Natural killer cell (primary cell): ENCODE data around the gene CDH12. TPM values are rescaled to one million over a fixed set of nuclear protein-coding genes. Genes with fewer than 3 reads are reported as not detected.
"Not testable (repeated sequence)": the region's sequence is repeated elsewhere in the genome, so short reads cannot be mapped to it uniquely, and the experiment has no call there.

Experiments used
- ATAC-seq, 3 donors: fragments of 150-1000 bp in 2 of 3; fragments of 200-7000 bp in 1 of 3; cut with Tn5 transposase; 1 replicate in 1 of 3; 2 replicates in 2 of 3; pipeline ENCODE4 v1.10.0; 2021; ENCODE audit warnings: mild to moderate bottlenecking in 2 of 3, moderate library complexity in 2 of 3
- DNase-seq, 2 donors: peaks; one replicate each; pipeline versions ENCODE4 v3.0.0 to v3.0.0-alpha.2; 2013 to 2021; ENCODE audit warnings: mixed read lengths in 1 of 2
- H3K27ac ChIP-seq: one replicate; pipeline ENCODE4 v1.5.1; 2013; ENCODE audit warnings: mild to moderate bottlenecking, low read length
- H3K27me3 ChIP-seq: one replicate; pipeline ENCODE4 v1.6.1; 2013; ENCODE audit warnings: low read length; ENCODE audit not compliant: control insufficient read depth, insufficient read depth
- H3K36me3 ChIP-seq: one replicate; pipeline ENCODE4 v1.6.1; 2013; ENCODE audit warnings: low read length; ENCODE audit not compliant: control insufficient read depth, insufficient read depth
- H3K4me1 ChIP-seq: one replicate; pipeline ENCODE4 v1.6.1; 2013; ENCODE audit warnings: low read length; ENCODE audit not compliant: control insufficient read depth, insufficient read depth
- H3K4me3 ChIP-seq: one replicate; pipeline ENCODE4 v1.5.1; 2013; ENCODE audit warnings: low read length
- H3K9me3 ChIP-seq: one replicate; pipeline ENCODE4 v1.6.1; 2013; ENCODE audit warnings: low read length; ENCODE audit not compliant: control insufficient read depth, insufficient read depth
- H3K27ac Mint-ChIP-seq, 2 donors: one replicate each; pipeline ENCODE4 v1.8.0; 2022; ENCODE audit warnings: mild to moderate bottlenecking in 2 of 2, mixed read lengths in 2 of 2, moderate library complexity in 1 of 2
- H3K27me3 Mint-ChIP-seq, 2 donors: one replicate each; pipeline ENCODE4 v1.8.0; 2022; ENCODE audit warnings: low read depth in 2 of 2, mixed read lengths in 2 of 2
- H3K36me3 Mint-ChIP-seq: one replicate; pipeline ENCODE4 v1.8.0; 2022; ENCODE audit warnings: mixed read lengths
- H3K4me1 Mint-ChIP-seq, 2 donors: one replicate each; pipeline ENCODE4 v1.8.0; 2022; ENCODE audit warnings: mixed read lengths in 2 of 2
- H3K4me3 Mint-ChIP-seq: one replicate; pipeline ENCODE4 v1.8.0; 2022; ENCODE audit warnings: mild to moderate bottlenecking, moderate library complexity, mixed read lengths
- H3K9me3 Mint-ChIP-seq, 2 donors: one replicate each; pipeline ENCODE4 v1.8.0; 2022; ENCODE audit warnings: mixed read lengths in 2 of 2
- WGBS: methylation state at CpG from one replicate; pipeline ENCODE4 v1.1.7; 2013; ENCODE audit warnings: missing lambda C conversion rate; ENCODE audit not compliant: insufficient coverage; 5-methylcytosine and 5-hydroxymethylcytosine counted together
- intact Hi-C: fragments of 100-400 bp; cut with micrococcal nuclease; formaldehyde crosslinking; loops from one replicate; pipeline ENCODE4 v1.14.2; 2022
- total RNA-seq, 4 donors: library from RNA; stranded (reverse); fragments of 120-200 nt in 1 of 4; gene quantifications; one replicate each; pipeline versions ENCODE4 v1.2.3 to v1.2.4, GENCODE V29; 2013 to 2022
- TF ChIP-seq, protein P1 (sequence below): fragments of 200-600 bp; IDR thresholded peaks from one replicate; pipeline ENCODE4 v1.8.0; 2022; ENCODE audit warnings: antibody characterized with exemption

Gene CDH12
- total RNA-seq, 3 donors from 2014 or later (not counting 1 experiment from before 2014, with no cell fraction given), result not detected

DNA sequence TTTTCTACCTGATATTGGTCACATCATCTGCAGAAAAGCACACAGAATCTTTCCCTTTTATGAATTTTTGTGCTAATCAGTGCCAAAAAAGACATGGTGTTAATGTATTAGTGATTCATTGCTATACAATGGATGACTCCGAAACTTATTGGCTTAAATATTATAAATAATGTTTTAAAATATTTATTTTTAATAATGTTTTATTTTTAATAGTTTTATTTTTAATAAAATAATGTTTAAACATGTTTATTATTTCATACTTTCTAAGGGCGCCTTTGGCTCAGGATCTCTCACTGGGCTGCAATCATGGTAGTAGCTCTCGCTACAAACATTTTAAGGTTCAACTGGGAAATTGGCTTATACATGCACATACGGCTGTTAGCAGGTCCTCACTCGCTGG lies 65.7 kb downstream of the CDH12 start:
- H3K4me3 Mint-ChIP-seq, result no peak overlapping the region
- no peaks in the 10 kb centered on the region for H3K27me3 Mint-ChIP-seq
- no peaks in the 10 kb centered on the region for H3K36me3 Mint-ChIP-seq
- Histone ChIP-seq H3K9me3 (peaks cover 5% of the 10 kb centered on the region), H3K36me3 (no peaks in the 10 kb centered on the region), H3K27me3 (no peaks in the 10 kb centered on the region), H3K27ac (no peak overlapping the region), H3K4me1 (no peaks in the 10 kb centered on the region), H3K4me3 (no peak overlapping the region)
- ATAC-seq, result no peak
- DNase-seq, result no peak
- WGBS, result 96% methylated on average over 4 of the region's 5 CpGs
- H3K27ac Mint-ChIP-seq, result no peak overlapping the region
- intact Hi-C loops, result no loop called here
- TF ChIP-seq, protein P1, sequence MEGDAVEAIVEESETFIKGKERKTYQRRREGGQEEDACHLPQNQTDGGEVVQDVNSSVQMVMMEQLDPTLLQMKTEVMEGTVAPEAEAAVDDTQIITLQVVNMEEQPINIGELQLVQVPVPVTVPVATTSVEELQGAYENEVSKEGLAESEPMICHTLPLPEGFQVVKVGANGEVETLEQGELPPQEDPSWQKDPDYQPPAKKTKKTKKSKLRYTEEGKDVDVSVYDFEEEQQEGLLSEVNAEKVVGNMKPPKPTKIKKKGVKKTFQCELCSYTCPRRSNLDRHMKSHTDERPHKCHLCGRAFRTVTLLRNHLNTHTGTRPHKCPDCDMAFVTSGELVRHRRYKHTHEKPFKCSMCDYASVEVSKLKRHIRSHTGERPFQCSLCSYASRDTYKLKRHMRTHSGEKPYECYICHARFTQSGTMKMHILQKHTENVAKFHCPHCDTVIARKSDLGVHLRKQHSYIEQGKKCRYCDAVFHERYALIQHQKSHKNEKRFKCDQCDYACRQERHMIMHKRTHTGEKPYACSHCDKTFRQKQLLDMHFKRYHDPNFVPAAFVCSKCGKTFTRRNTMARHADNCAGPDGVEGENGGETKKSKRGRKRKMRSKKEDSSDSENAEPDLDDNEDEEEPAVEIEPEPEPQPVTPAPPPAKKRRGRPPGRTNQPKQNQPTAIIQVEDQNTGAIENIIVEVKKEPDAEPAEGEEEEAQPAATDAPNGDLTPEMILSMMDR, result no peak
- peaks cover 13 to 19% of the 10 kb centered on the region in 2 donors for H3K9me3 Mint-ChIP-seq
- no peaks in the 10 kb centered on the region for H3K4me1 Mint-ChIP-seq

DNA sequence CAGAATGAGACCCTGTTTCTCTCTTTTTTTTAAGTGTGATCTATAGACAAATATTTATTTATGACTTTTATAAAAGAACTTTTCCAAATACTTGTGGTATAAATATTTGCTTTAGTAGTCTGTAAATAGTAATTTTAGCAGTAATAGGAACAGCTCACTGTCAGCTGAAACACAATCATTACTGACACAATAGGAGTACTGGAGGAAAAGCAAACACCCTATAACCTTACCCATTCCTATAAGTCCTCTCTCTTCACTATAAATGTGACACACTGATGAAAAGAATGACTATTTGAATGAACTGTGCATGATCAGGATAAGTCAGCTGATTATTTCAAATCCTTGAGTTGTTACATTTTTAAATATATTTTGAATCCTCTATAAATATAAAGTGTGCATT lies 72.4 kb downstream of the CDH12 start:
- H3K27me3 ChIP-seq, result no peaks in the 10 kb centered on the region
- H3K9me3 ChIP-seq, result peaks cover 3% of the 10 kb centered on the region
- intact Hi-C loops, result no loop called here
- no peak overlapping the region for H3K4me3 ChIP-seq
- TF ChIP-seq, protein P1, result no peak
- H3K4me1 ChIP-seq, result no peaks in the 10 kb centered on the region
- no peaks in the 10 kb centered on the region for H3K4me1 Mint-ChIP-seq
- no peaks in the 10 kb centered on the region for H3K27me3 Mint-ChIP-seq
- H3K4me3 Mint-ChIP-seq, result no peak overlapping the region
- H3K36me3 Mint-ChIP-seq, result peaks cover 5% of the 10 kb centered on the region
- no peaks in the 10 kb centered on the region for H3K36me3 ChIP-seq
- no peak overlapping the region for H3K27ac Mint-ChIP-seq
- H3K9me3 Mint-ChIP-seq, result peaks cover 20 to 22% of the 10 kb centered on the region in 2 donors
- no peak for DNase-seq
- H3K27ac ChIP-seq, result no peak overlapping the region
- ATAC-seq, result no peak

DNA sequence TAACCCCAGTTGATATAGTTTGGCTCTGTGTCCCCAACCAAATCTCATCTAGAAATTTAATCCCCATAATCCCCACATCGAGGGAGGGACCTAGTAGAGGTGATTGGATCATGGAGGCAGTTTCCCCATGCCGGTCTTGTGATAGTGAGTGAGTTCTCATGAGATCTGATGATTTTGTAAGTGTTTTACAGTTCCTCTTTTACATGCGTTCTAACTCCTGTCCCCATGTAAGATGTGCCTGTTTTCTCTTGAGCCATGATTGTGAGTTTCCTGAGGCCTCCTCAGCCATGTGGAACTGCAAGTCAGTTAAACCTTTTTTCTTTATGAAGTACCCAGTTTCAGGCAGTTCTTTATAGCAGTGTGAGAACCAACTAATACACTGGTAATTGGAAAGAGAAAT lies 73.6 kb downstream of the CDH12 start:
- Mint-ChIP-seq H3K4me3 (no peak overlapping the region), H3K27me3 (no peaks in the 10 kb centered on the region), H3K36me3 (peaks cover 5% of the 10 kb centered on the region), H3K27ac (no peak overlapping the region), H3K9me3 (peaks cover 16 to 21% of the 10 kb centered on the region in 2 donors), H3K4me1 (no peaks in the 10 kb centered on the region)
- no peak overlapping the region for H3K27ac ChIP-seq
- WGBS, result 61% methylated on average over 3 of the region's 3 CpGs
- ATAC-seq, result no peak
- H3K4me1 ChIP-seq, result no peaks in the 10 kb centered on the region
- TF ChIP-seq, protein P1, result no peak
- no peak overlapping the region for H3K4me3 ChIP-seq
- H3K36me3 ChIP-seq, result no peaks in the 10 kb centered on the region
- no peaks in the 10 kb centered on the region for H3K9me3 ChIP-seq
- no peaks in the 10 kb centered on the region for H3K27me3 ChIP-seq
- no peak for DNase-seq
- intact Hi-C loops, result no loop called here

DNA sequence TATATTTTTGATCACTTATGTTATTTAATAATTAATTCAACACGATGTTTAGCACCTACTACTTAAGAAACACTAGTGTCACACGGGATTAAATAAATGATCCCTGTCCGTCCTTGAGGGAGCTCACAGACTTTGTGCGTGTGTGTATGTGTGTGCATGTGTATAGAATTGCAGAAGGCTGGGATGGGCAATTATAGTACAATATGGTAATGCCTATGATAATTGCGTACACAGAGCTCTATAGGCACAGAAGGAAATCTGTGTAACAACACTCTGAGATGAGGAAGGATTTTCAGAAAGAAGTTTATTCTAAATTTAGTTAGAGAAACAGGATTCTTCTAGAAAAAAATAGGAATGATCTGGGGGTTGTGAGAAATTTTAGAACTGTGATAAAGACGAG lies 76.9 kb downstream of the CDH12 start:
- ATAC-seq, result no peak
- H3K36me3 Mint-ChIP-seq, result peaks cover 10% of the 10 kb centered on the region
- Histone ChIP-seq H3K9me3 (no peaks in the 10 kb centered on the region), H3K4me1 (no peaks in the 10 kb centered on the region), H3K4me3 (no peak overlapping the region), H3K36me3 (no peaks in the 10 kb centered on the region), H3K27ac (no peak overlapping the region), H3K27me3 (no peaks in the 10 kb centered on the region)
- H3K9me3 Mint-ChIP-seq, result peaks cover 17 to 19% of the 10 kb centered on the region in 2 donors
- no peak overlapping the region for H3K4me3 Mint-ChIP-seq
- intact Hi-C loops, result no loop called here
- TF ChIP-seq, protein P1, result no peak
- no peak overlapping the region for H3K27ac Mint-ChIP-seq
- 82% methylated on average over 5 of the region's 6 CpGs for WGBS
- no peaks in the 10 kb centered on the region for H3K4me1 Mint-ChIP-seq
- no peak for DNase-seq
- no peaks in the 10 kb centered on the region for H3K27me3 Mint-ChIP-seq

DNA sequence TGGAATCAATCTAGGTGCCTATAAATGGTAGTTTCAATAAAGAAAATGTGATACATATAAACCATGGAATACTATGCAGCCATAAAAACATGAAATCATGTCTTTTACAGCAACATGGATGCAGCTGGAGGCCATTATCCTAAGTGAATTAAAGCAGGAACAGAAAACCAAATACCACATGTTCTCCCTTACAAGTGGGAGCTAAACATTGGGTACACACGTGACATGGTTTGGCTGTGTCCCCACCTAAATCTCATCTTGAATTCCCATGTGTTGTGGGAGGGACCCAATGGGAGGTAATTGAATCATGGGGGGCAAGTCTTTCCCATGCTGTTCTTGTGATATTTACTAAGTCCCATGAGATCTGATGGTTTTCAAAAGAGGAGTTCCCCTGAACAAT lies 78.9 kb downstream of the CDH12 start:
- DNase-seq, H3K27me3 ChIP-seq, H3K36me3 ChIP-seq, ATAC-seq, H3K9me3 ChIP-seq, H3K4me3 Mint-ChIP-seq, intact Hi-C loops, H3K27me3 Mint-ChIP-seq, H3K36me3 Mint-ChIP-seq, H3K4me1 ChIP-seq, H3K27ac Mint-ChIP-seq, H3K4me3 ChIP-seq, H3K4me1 Mint-ChIP-seq, H3K27ac ChIP-seq: not testable (repeated sequence)
- peaks cover 16 to 19% of the 10 kb centered on the region in 2 donors for H3K9me3 Mint-ChIP-seq
- 71% methylated on average over 1 of the region's 1 CpG for WGBS
